ENCODE measurements around the gene UVRAG.
"Not testable (repeated sequence)": the region's sequence is repeated elsewhere in the genome, so short reads cannot be mapped to it uniquely, and the experiment has no call there.

- not testable (repeated sequence) for TF ChIP-seq EZH2 (conservative IDR thresholded peaks at IDR 0.05; ENCODE audit: low read depth, low read length); ZNF709 (CRISPR knock-in tag; IDR thresholded peaks at IDR 0.05); ZBTB10 (CRISPR knock-in tag; IDR thresholded peaks at IDR 0.05; ENCODE audit: borderline replicate concordance); SNRNP70 (IDR thresholded peaks at IDR 0.05; ENCODE audit: low read depth, low read length)
Measured at GRCh38 chr11:76081084-76081483, 266.1 kb downstream of the UVRAG start.

All from HepG2 (cell line).